GM19193 (cell line): ENCODE measurements around the gene PACRG.

Experiments
- POLR2A ChIP-seq: IDR thresholded peaks from 4 replicates; pipeline ENCODE4 v1.6.1; 2011; ENCODE audit not compliant: insufficient read depth, insufficient read length; ENCODE audit errors: extremely low read depth

The PACRG gene

GRCh38 chr6:163199371-163199770 is 471.6 kb downstream of the PACRG start:
- TF ChIP-seq POLR2A, result no peak

- TF ChIP-seq POLR2A, result no peak
These were observed 472.5 kb downstream of the PACRG start for GRCh38 chr6:163200289-163200688.

- no peak for TF ChIP-seq POLR2A
These were observed 472.9 kb downstream of the PACRG start for GRCh38 chr6:163200694-163201093.

GRCh38 chr6:163201855-163202254 is 474.1 kb downstream of the PACRG start:
- TF ChIP-seq POLR2A, result no peak

GRCh38 chr6:163206196-163206595 is 478.4 kb downstream of the PACRG start:
- no peak for TF ChIP-seq POLR2A

GRCh38 chr6:163207431-163208383 is 479.9 kb downstream of the PACRG start:
- TF ChIP-seq POLR2A, result no peak

- no peak for TF ChIP-seq POLR2A
These were observed 481.2 kb downstream of the PACRG start for GRCh38 chr6:163209005-163209404.

GRCh38 chr6:163212123-163212522 is 484.3 kb downstream of the PACRG start:
- no peak for TF ChIP-seq POLR2A

GRCh38 chr6:163214259-163214658 is 486.5 kb downstream of the PACRG start:
- TF ChIP-seq POLR2A, result no peak

- TF ChIP-seq POLR2A, result no peak
These were observed 490.7 kb downstream of the PACRG start for GRCh38 chr6:163218361-163218894.

GRCh38 chr6:163226181-163226835 is 498.5 kb downstream of the PACRG start:
- no peak for TF ChIP-seq POLR2A

GRCh38 chr6:163226836-163227485 is 499.2 kb downstream of the PACRG start:
- TF ChIP-seq POLR2A, result no peak

GRCh38 chr6:163228041-163228440 is 500.3 kb downstream of the PACRG start:
- TF ChIP-seq POLR2A, result no peak

- no peak for TF ChIP-seq POLR2A
These were observed 501.3 kb downstream of the PACRG start for GRCh38 chr6:163229050-163229449.

- TF ChIP-seq POLR2A, result no peak
These were observed 503.1 kb downstream of the PACRG start for GRCh38 chr6:163230901-163231300.
